NB4 (cell line): ENCODE measurements around the gene ACTG2.

ENCODE experiments used
- DNase-seq: peaks from one replicate; pipeline ENCODE4 v3.0.0; 2010; ENCODE audit warnings: low read depth
- H3K4me3 ChIP-seq: one replicate; pipeline ENCODE4 v1.5.1; 2011; ENCODE audit warnings: mild to moderate bottlenecking, low read depth, low read length, moderate library complexity
- CTCF ChIP-seq: IDR thresholded peaks from one replicate; pipeline ENCODE4 v1.5.1; 2012; ENCODE audit warnings: low read depth, low read length
- MAX ChIP-seq: IDR thresholded peaks from 2 replicates; pipeline ENCODE4 v1.6.1; 2011; ENCODE audit warnings: low read depth, low read length
- MYC ChIP-seq: IDR thresholded peaks from 2 replicates; pipeline ENCODE4 v1.6.1; 2011; ENCODE audit warnings: low read depth, low read length
- POLR2A ChIP-seq: IDR thresholded peaks from 2 replicates; pipeline ENCODE4 v1.6.1; 2011; ENCODE audit warnings: mild to moderate bottlenecking; ENCODE audit not compliant: insufficient read length; ENCODE audit errors: extremely low read depth

ACTG2 gene

DNA sequence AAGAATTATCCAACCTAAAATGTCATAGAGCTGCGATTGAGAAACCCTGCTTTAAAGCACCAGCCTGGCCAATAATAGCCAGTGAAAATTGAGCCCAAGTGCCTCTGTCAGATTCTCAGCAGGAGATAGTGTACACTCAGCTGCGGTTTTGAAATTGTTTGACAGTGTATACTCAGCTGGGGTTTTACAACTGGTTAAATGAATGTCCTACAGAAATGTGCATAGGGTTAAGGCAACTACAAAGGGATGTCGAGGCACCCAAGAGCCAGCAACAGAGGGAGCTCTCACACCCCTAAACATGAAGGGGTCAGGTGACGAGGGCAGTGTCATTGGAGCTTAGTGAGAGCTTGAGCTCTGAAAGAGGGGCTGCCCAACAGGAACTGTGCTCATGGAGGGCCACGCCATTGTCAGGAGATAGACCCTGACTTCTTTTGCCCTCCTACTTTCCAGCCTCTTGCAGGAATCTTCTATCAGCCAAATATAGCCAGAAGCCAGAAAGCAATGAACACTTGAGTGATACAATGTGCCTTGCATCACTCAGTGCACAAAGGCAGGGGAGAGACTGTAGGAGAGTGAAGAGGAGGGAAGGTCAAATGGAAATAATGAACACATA lies 15.1 kb downstream of the ACTG2 start:
- H3K4me3 ChIP-seq = no peak overlapping the region
- TF ChIP-seq MAX = peak; percentile 33; the same call in 1 of the 2 replicates
- no peak for TF ChIP-seq POLR2A
- peak; percentile 72 for TF ChIP-seq CTCF
- TF ChIP-seq MYC = peak; percentile 26; the same call in 1 of the 2 replicates
- DNase-seq = peak; percentile 75

GRCh38 chr2:73908689-73909652 lies 16.2 kb downstream of the ACTG2 start:
- H3K4me3 ChIP-seq = no peak overlapping the region
- no peak for TF ChIP-seq POLR2A
- no peak for TF ChIP-seq CTCF
- TF ChIP-seq MAX = no peak
- TF ChIP-seq MYC = no peak
- DNase-seq = no peak

- DNase-seq = no peak
- TF ChIP-seq CTCF (no peak), POLR2A (no peak)
- H3K4me3 ChIP-seq = no peak overlapping the region
Observed at GRCh38 chr2:73910873-73911547, 18.2 kb downstream of the ACTG2 start.

GRCh38 chr2:73911548-73912208 lies 18.9 kb downstream of the ACTG2 start:
- TF ChIP-seq POLR2A (no peak), CTCF (no peak), MAX (no peak), MYC (no peak)
- no peak overlapping the region for H3K4me3 ChIP-seq
- no peak for DNase-seq

- TF ChIP-seq POLR2A (no peak), MAX (no peak), CTCF (no peak), MYC (no peak)
- H3K4me3 ChIP-seq = no peak overlapping the region
- DNase-seq = no peak
Observed at GRCh38 chr2:73913414-73914054, 20.7 kb downstream of the ACTG2 start.
